K562 (cell line): ENCODE data around the gene CTRB1. TPM values are rescaled to one million over a fixed set of nuclear protein-coding genes. Genes with fewer than 3 reads are reported as not detected.
A peak's percentile ranks its signal among the peaks of the same experiment; 100 is the strongest.

Experiments used
- ATAC-seq: fragments of 200-7000 bp; cut with Tn5 transposase; 3 replicates; pipeline ENCODE4 v1.9.1; 2020; ENCODE audit warnings: moderate library complexity
- BruUV-seq: library from RNA; stranded (reverse); fragments of 400-500 nt; replicated peaks from 2 replicates; lab custom pipeline; 2021; lab: Mats Ljungman, UMichigan
- CTCF ChIA-PET: fragments of 300-600 bp; formaldehyde crosslinking; extraction: SDS; loops from one replicate; lab custom pipeline; 2021; ENCODE audit warnings: low intra/inter-chr PET ratio; lab: Yijun Ruan, JAX
- POLR2A ChIA-PET: fragments of 300-600, 350-650 bp; sonication (Branson Sonifier 250); formaldehyde crosslinking; extraction: SDS; loops from one replicate; lab custom pipeline; 2021; ENCODE audit warnings: antibody characterized with exemption, inconsistent platforms; lab: Yijun Ruan, JAX
- DNase-seq, 4 experiments: peaks; one replicate each; pipeline versions ENCODE4 v3.0.0 to v3.0.0-alpha.2; 2011 to 2018; ENCODE audit warnings: low spot score in 3 of 4, mixed read lengths in 3 of 4; ENCODE audit errors: extremely low read depth in 1 of 4
- FAIRE-seq: peaks from 2 replicates; lab custom pipeline; 2011; peaks lifted over from hg19 to GRCh38; lab: Jason Lieb, UNC
- H2AFZ ChIP-seq: 2 replicates; pipeline ENCODE4 v1.6.0; 2011; ENCODE audit warnings: low read depth, low read length, control low read depth, inconsistent platforms
- H3K27ac ChIP-seq: fragments of 200-600 bp; 3 replicates; pipeline ENCODE4 v1.8.0; 2011; ENCODE audit warnings: low read depth, mild to moderate bottlenecking, control low read depth, inconsistent platforms, low read length, moderate library complexity, mixed read lengths; ENCODE audit errors: extremely low read depth
- H3K27me3 ChIP-seq, 2 experiments: fragments of 300-600 bp in 1 of 2; 2 replicates in 1 of 2; 3 replicates in 1 of 2; pipeline versions ENCODE4 v1.6.0 to v1.8.0; 2011; ENCODE audit warnings: inconsistent platforms in 2 of 2, low read length in 2 of 2, mild to moderate bottlenecking in 1 of 2, mixed read lengths in 1 of 2, moderate library complexity in 1 of 2; ENCODE audit not compliant: control insufficient read depth in 2 of 2, insufficient read depth in 2 of 2
- H3K36me3 ChIP-seq: fragments of 300-600 bp; 3 replicates; pipeline ENCODE4 v1.8.0; 2011; ENCODE audit warnings: mild to moderate bottlenecking, low read length, inconsistent platforms; ENCODE audit not compliant: control insufficient read depth, insufficient read depth
- H3K4me1 ChIP-seq, 2 experiments: fragments of 200-600 bp in 1 of 2; replicated peaks in 1 of 2; 2 replicates in 1 of 2; 3 replicates in 1 of 2; pipeline versions ENCODE4 v1.5.1 to v1.8.0; 2011; ENCODE audit warnings: inconsistent platforms in 2 of 2, low read length in 2 of 2, mild to moderate bottlenecking in 1 of 2, mixed read lengths in 1 of 2, moderate library complexity in 1 of 2; ENCODE audit not compliant: control insufficient read depth in 2 of 2, insufficient read depth in 2 of 2
- H3K4me2 ChIP-seq: 2 replicates; pipeline ENCODE4 v1.6.1; 2011; ENCODE audit warnings: low read length, control low read depth, inconsistent platforms, mixed read lengths; ENCODE audit not compliant: insufficient read depth
- H3K4me3 ChIP-seq: fragments of 200-600 bp; sonication (generic), shearing (Covaris generic); 2 replicates; pipeline ENCODE4 v1.5.1; 2016; ENCODE audit warnings: control low read depth, inconsistent platforms
- H3K79me2 ChIP-seq: fragments of 200-600 bp; 3 replicates; pipeline ENCODE4 v1.8.0; 2011; ENCODE audit warnings: low read length, inconsistent platforms; ENCODE audit not compliant: control insufficient read depth, insufficient read depth
- H3K9ac ChIP-seq, 2 experiments: 2 replicates each; pipeline versions ENCODE4 v1.6.0 to v1.6.1; 2011; ENCODE audit warnings: low read depth in 2 of 2, low read length in 2 of 2, control low read depth in 1 of 2, inconsistent platforms in 1 of 2, mild to moderate bottlenecking in 1 of 2, mixed read lengths in 1 of 2; ENCODE audit not compliant: insufficient read depth in 1 of 2
- H3K9me1 ChIP-seq: one replicate; pipeline ENCODE4 v1.6.0; 2011; ENCODE audit warnings: inconsistent platforms, mild to moderate bottlenecking, low read length, moderate library complexity; ENCODE audit not compliant: control insufficient read depth, insufficient read depth
- H3K9me3 ChIP-seq: replicated peaks from 2 replicates; pipeline ENCODE4 v1.5.1; 2011; ENCODE audit warnings: low read depth, low read length, inconsistent platforms; ENCODE audit not compliant: control insufficient read depth, insufficient read depth
- H4K20me1 ChIP-seq: replicated peaks from 2 replicates; pipeline ENCODE4 v1.6.1; 2011; ENCODE audit warnings: low read length, inconsistent platforms, mixed read lengths; ENCODE audit not compliant: control insufficient read depth, insufficient read depth
- POLR2A ChIP-seq: fragments of 450-650 bp; conservative IDR thresholded peaks from 2 replicates; pipeline ENCODE4 v1.6.1; 2016
- POLR2AphosphoS2 ChIP-seq: IDR thresholded peaks from 2 replicates; pipeline ENCODE4 v1.6.1; 2012; ENCODE audit warnings: low read length, improper control_type of control experiment
- ZNF507 ChIP-seq: conservative IDR thresholded peaks from 2 replicates; pipeline ENCODE4 v1.6.1; 2017; ENCODE audit warnings: missing genetic modification characterization, missing compliant biosample characterization
- WGBS: fragments of 100-300 bp; shearing (Covaris generic); methylation state at CpG from one replicate; pipeline ENCODE4 v1.1.6; 2016; ENCODE audit warnings: low coverage, mixed read lengths; ENCODE audit not compliant: insufficient coverage; ENCODE audit errors: missing lambda C conversion rate; 5-methylcytosine and 5-hydroxymethylcytosine counted together
- in situ Hi-C: fragments of 300-500 bp; cut with MboI; formaldehyde crosslinking; loops from 4 replicates; pipeline ENCODE4 v1.15.0; 2018; ENCODE audit warnings: inconsistent platforms, mixed read lengths
- intact Hi-C: fragments of 100-400 bp; cut with micrococcal nuclease; formaldehyde crosslinking; loops from 2 replicates; pipeline ENCODE4 v1.14.2; 2022
- polyA plus RNA-seq, 8 experiments: library from polyadenylated mRNA; depleted of rRNA in 4 of 8; stranded (reverse) in 5 of 8; unstranded in 3 of 8; fragments of >200 nt; fragmentation: Nextera tagmentation in 2 of 8; fragmentation: Illumina TruSeq in 1 of 8; extraction: Ambion mirVana in 2 of 8; extraction: Trizol in 1 of 8; gene quantifications; 2 replicates each; pipeline versions ENCODE4 v1.2.1 to v1.2.3, GENCODE V29; 2011 to 2014; ENCODE audit warnings: inconsistent platforms in 1 of 8, missing spikeins in 1 of 8
- total RNA-seq, 7 experiments: library from RNA; depleted of rRNA in 6 of 7; stranded (reverse); fragments of >200 nt in 6 of 7; fragmentation: Illumina TruSeq in 2 of 7; extraction: Trizol in 2 of 7; gene quantifications; 2 replicates each; pipeline versions ENCODE4 v1.2.1 to v1.2.3, GENCODE V29; 2011 to 2021; ENCODE audit warnings: low replicate concordance in 1 of 7

Gene CTRB1
- total and polyA plus RNA-seq, 9 of the 15 experiments (the other 6 are each of a cell fraction or from before 2014, with no cell fraction given): 2.3 TPM; not detected in 8

- Histone ChIP-seq H3K27me3 (peaks cover 8 to 13% of the 10 kb centered on the region in 2 experiments; a peak in 3 of 5 replicates), H3K4me2 (no peak overlapping the region), H3K4me3 (no peak overlapping the region), H3K9me3 (no peaks in the 10 kb centered on the region), H2AFZ (no peak overlapping the region), H4K20me1 (0 out of 2 replicates have a peak, but pooled peaks cover 10% of the 10 kb centered on the region), H3K9ac (peak overlapping the region in 1 of 2 experiments; percentile 58; a peak in 2 of 4 replicates), H3K4me1 (peaks cover 0 to 17% of the 10 kb centered on the region in 2 experiments; a peak in 1 of 5 replicates), H3K27ac (no peak overlapping the region), H3K79me2 (no peaks in the 10 kb centered on the region), H3K36me3 (peaks cover 6% of the 10 kb centered on the region; the same call in 1 of the 3 replicates), H3K9me1 (no peaks in the 10 kb centered on the region)
- no TSS peak for BruUV-seq
- 0 out of 2 replicates have a peak, but pooled peaks have one; percentile 26 for TF ChIP-seq POLR2A
- TF ChIP-seq POLR2AphosphoS2: peak; percentile 66; the same call in 1 of the 2 replicates
- no peak for TF ChIP-seq ZNF507 (tag)
- ChIA-PET CTCF (no interaction called here), POLR2A (interaction anchor here (0.6 to 1.8 kb wide), 3 partner anchors 12 to 290 kb away, joined by 3 to 5 read pairs (median 3); no protein-coding TSS in a partner anchor)
- WGBS: 51% methylated on average over 18 of the region's 18 CpGs
- no peak for FAIRE-seq
- intact Hi-C loops (no loop called here), in situ Hi-C loops (no loop called here)
- peak; percentile 5; the same call in 1 of the 3 replicates for ATAC-seq
- DNase-seq: no peak
Observed at GRCh38 chr16:75227361-75228142, 8.8 kb downstream of the CTRB1 start.
